AG09319 (cell line): Measurements from ENCODE around the gene NXN.

Experiments used
- DNase-seq: peaks from one replicate; pipeline ENCODE4 v3.0.0-alpha.2; 2010; ENCODE audit warnings: low read depth; ENCODE audit errors: extremely low read depth
- CTCF ChIP-seq: IDR thresholded peaks from 2 replicates; pipeline ENCODE4 v1.5.1; 2011; ENCODE audit warnings: low read depth, mild to moderate bottlenecking, inconsistent platforms, low read length, moderate library complexity

Gene NXN

GRCh38 chr17:801660-802059 is 177.9 kb downstream of the NXN start:
- TF ChIP-seq CTCF, result no peak
- DNase-seq, result no peak

GRCh38 chr17:800446-801242 is 178.9 kb downstream of the NXN start:
- no peak for TF ChIP-seq CTCF
- no peak for DNase-seq

GRCh38 chr17:799261-799660 is 180.3 kb downstream of the NXN start:
- no peak for TF ChIP-seq CTCF
- DNase-seq, result no peak

- no peak for DNase-seq
- no peak for TF ChIP-seq CTCF
Observed at GRCh38 chr17:798246-798645, 181.3 kb downstream of the NXN start.

- DNase-seq, result no peak
- no peak for TF ChIP-seq CTCF
Observed at GRCh38 chr17:797236-797840, 182.2 kb downstream of the NXN start.

GRCh38 chr17:796609-797008 is 183.0 kb downstream of the NXN start:
- DNase-seq, result no peak
- TF ChIP-seq CTCF, result no peak

- DNase-seq, result no peak
- TF ChIP-seq CTCF, result no peak
Observed at GRCh38 chr17:795721-796120, 183.9 kb downstream of the NXN start.
